GM18873 (cell line): Measurements from ENCODE around the gene PDE11A.

Experiments used
- ATAC-seq: cut with Tn5 transposase; IDR thresholded peaks from one replicate; pipeline ENCODE4 v1.9.1; 2021; ENCODE audit warnings: mild to moderate bottlenecking, moderate library complexity, moderate number of reproducible peaks; ENCODE audit not compliant: unreplicated experiment, low FRiP score

PDE11A gene

DNA sequence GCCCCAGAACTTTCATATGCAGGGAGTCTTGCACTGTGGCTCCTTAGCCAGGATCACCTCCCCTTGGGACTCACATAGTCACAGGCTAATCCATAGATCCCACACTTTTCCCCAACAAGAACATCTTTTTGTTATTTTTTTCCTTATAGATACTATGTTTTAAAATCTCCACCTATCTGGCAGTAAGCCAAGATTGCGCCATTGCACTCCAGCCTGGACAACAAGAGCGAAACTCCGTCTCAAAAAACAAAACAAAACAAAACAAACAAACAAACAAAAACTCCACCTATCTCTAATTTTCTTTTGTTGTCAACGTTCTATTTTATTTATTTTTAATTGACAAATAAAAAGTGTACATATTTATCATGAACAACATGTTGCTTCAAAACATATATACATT, 141.7 kb downstream of the PDE11A start:
- no peak for ATAC-seq

DNA sequence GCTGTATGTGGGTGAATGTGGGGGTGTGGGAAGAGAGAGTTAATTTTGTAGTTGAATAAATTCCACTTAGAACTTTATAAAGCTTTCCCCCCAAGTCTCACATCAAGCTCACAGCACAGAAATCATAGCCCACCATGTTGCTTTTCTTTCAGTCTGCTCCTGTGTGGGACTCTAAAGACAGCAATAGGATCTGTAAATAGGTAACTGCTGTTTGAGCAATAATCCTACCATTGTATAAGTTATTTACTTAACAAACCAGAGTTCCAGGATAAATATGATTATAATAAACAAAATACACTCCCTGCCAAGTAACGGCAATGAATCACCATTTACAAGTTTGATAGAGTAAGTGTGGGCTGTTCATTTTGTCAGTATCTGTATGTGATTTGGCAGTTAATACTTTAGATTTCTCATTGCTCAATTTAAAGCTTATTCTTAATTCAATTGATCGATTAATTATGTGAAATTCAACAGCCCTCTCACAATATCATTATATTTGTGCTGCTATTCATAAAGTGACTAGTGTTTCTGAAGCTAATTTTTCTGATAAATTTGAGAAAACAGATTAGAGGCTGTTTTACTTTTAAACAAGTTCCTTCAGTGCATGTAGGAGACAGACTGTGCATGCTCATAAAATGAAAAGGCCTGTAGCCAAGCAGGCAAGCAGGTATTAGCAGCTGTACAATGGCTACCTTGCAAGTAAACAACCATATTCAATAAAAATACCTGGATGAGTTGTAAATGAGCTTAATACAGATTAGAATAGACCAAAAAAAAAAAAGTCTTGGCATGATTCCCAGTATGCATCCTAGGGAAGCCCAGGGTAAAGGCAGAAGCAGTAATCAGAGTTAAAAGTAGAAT, 142.7 kb downstream of the PDE11A start:
- ATAC-seq = no peak

DNA sequence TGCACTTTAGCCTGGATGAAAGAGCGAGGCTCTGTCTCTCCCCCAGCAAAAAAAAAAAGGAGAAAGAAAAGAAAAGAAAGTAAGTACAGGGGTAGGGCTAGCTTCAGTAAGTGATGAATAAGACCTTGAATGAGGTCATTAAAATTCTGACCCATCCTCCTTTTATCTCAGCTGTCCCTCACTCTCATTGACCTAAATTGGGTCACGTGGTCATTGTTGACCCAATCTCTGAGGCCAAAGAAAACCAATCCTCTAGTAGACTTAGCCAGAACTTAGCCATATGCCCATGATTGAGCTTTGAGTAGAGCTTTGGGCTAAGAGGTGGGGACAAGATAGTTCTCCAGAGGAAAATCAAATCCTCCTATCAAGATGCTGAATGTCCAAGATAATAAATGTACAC, 149.3 kb downstream of the PDE11A start:
- no peak for ATAC-seq

DNA sequence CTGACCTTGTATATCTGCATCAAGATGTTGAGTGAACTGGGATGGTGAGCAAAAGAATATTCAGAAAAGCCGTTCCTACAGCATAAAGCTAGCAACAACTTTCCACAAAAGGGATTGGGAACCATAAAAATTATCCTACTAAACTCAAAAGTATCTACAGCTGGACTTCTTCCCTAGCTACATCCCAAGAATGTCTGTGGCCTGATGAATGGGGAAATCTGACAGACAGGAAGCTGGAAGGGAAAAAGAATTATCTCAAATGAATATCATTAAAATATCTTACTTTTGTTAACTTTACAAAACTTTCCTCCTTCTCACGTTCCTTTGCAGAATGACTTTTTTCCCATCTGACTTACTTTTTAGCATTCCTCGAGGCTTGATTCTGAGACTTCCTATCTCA, 150.9 kb downstream of the PDE11A start:
- ATAC-seq = no peak

DNA sequence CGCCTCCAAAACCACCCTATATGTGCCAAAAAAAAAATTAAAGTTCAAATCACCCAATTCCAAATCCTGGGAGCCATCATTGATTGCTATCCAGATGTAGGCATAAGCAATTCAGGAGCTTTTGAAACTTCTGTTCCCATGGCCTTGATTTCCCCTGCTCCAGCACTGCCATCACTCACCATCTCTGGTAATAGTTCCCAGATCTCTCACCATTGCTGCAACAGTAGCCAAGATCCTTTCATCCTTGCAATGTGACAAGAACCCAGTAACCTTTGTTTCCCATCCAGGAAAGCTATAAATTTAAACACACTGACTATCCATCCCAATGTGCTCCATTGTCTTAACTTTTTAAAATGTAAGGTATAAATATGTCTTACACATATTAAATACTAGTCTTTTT, 155.4 kb downstream of the PDE11A start:
- no peak for ATAC-seq

DNA sequence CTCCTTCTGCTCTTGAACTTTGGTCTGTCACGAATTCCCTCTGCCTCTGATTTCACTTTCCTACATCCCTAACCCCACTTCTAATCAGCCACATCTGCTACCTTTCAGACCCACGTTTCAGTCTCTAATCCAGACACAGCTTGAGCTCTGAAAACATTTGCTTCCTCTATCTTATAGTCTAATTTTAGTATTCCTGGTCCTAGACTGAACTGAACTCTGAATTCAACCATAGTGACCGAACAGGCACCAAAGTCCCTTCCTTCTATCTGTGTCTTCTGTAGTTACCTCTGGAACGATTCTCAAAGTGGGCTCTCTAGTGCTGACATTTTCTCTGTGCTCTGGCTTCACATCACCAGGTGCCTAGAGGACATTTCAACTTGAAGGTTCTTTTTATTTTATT, 156.2 kb downstream of the PDE11A start:
- ATAC-seq = no peak

DNA sequence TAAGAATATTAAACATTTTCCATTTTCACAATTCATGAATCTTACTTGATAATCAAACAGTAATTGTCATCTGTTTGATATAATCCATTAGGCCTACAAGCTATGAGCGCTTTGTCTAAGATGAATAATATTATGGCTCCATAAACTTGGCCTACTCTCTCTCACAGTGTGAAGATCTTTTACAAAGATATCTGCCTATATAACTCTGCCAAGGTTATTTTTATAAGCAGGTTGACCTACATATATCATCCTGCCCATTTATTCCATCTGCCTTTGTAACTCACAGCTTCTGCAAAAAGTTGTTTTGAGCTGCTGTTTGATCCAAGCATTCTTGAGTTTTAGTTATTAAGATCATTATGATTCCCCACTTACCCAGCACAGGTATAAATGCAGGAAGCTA, 158.3 kb downstream of the PDE11A start:
- no peak for ATAC-seq

DNA sequence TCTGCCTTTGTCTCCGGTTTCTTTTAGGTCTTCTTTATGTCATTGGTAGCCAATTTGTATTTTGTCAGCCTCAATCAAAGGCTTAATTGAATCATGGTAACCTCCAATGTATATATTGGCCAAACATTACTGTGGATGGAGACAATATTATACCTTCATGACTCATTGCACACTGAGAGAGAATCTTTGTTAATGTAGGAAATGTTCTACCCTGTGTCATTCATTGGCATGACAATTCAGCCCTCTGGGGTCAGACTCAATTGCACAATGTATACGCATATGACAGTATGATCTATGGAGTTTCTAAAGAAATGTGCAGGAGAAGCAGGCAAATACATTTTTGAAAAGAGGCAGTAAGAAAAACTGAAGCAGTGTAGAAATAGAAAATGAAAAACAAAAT, 162.6 kb downstream of the PDE11A start:
- ATAC-seq = no peak

DNA sequence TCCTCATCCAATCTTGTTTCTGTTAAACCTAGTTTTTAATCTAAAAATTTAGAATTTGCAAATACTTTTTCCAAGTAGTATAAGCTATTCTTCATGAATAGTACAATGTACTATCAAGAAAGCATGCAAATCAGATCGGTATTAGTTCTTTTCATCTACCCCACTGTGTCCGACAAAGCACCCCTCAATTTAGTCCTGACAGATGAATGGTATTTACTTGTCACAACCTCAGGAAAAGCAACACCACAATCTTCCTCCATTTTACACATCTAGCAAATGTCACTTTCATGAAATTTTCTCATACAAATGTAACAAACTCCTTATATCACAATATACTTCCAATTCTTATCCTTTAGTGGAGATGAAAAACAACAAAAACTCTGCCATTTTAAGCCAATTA, 163.8 kb downstream of the PDE11A start:
- no peak for ATAC-seq

DNA sequence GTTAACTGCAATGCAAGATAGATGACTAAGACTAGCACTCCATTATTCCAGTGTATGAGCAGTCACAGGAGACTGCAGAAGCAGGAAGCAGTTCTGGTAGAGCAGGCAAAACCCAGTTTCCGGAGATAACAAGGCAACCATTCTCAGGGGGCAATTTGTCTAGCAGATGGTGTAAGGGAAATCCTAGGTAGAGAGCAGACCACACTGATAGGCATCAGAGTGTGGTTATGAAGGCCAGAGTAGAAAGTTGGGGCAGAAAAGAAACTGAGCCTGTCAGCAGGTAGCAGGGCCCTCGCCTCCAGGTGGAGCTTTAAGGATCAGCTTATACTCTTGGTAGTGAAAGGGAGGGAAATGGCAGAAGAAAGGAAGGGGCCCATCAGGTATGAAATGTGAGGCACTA, 164.4 kb downstream of the PDE11A start:
- ATAC-seq = no peak

DNA sequence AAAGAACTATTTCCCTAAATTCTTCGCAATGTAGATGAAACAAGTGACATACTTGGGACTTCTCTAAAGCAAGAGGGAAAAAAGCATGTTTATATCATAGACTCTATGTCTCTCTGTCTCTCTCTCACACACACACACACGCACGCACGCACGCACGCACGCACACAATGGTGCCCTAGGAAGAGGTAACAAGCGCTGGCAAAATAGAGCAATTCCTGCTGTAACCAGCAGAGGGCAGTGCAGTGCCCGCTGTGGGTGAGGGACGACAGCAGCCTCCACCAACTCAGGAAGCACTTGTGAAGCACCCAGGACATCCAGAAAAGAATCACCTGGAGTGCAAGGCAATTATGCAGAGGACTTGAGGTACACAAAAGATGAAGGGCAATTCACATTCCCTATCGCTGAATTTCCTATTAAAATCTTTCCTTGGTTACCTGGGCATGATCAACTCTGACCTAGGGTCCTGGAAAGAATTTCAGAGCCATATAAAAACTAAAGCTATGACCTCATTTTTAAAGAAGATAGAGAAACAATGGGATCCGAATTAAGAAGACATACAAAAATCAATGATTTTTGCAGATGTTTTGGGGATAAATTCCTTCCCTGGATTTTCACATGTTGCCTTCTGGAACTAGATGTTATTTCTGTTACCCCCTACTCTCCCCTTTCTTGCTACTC, 166.4 kb downstream of the PDE11A start:
- peak; percentile 94 for ATAC-seq

DNA sequence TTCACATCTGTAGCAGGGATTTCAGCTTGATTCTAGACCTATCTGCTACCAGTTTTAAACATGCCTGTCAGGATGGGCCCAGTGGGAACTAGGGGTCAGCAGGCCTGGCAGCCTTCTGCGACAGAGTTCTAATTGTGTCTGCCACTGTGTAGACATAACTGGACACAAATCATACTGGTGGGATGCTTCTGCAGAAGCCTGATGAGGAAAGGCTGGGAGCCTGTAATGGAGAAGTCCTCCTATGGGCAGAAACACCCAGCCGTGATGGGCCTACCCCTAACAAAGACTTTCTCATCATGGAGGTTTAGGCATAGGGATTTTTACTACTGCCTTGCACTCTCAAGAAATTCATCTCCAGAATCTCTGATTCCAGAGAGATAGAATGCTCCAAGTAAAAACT, 166.9 kb downstream of the PDE11A start:
- ATAC-seq = no peak

DNA sequence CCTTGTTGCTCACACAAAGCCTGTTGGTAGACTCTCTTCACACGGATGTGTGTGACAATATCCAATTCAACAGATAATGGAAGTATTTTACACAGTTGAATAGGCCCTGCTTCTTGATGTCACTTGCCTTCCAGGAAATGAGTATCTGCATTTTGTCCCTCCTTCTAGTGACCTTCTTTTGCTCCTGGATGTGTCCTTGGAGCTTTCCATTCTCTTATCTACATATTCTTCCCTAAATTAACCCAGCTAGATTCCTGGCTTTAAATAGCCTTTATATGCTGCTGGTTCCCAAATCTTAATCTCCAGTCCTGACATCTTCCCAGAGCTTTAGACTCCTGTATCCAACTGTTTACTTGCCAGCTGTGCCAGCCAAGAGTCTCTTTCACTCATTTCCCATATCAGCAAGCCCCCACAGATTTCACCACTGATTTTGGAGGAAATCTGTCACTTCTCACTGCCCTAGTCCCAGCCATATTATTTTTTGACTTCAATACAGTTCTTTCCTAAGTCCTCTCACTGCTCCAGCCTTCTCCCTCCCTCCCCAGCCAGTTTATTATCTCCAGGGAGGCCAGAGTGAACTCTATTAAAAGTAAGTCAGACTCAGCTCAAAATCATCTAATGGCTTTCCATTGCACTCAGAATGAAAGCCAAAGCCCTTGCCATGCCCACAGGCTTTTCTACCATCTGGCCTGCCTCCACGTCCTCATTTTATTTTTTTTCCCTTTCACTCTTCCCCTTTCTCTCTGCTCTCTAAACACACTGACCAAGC, 170.0 kb downstream of the PDE11A start:
- no peak for ATAC-seq

DNA sequence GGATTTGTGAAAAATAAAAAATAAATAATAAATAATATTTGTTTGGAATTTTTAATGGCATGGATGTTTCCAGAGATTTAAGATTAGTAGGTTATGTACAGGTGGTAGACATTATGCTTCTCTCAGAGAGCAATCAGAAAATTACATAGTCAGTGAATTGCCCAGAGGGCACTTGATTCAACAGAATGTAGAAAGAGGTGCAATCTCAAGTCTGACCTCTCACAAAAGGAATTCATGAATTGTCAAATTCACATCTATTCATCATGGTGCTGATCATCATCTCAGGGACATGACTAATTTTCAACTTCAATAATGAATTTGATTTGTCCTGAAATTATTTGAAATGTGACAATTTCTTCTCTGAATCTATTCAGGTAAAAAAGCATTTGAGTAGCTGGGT, 172.5 kb downstream of the PDE11A start:
- no peak for ATAC-seq

DNA sequence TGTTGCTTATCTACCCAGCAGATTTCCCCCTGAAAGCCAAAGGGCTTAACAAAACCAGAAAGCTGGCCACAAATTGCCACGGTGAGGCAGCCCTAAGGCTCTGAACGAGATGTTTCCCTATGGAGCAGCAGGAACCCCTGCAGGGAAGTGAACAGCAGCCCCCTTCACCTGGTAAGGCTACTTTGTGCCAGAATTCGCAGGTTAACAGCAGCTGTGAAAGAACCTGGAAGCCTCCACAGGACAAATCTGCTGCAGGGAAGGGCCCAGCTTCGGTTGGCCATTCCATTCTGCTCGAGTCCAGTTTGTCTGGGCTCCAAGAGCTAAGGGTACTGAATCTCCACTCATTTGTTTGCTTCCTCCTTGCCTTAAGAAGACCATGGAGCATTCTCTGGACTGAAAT, 175.3 kb downstream of the PDE11A start:
- no peak for ATAC-seq

DNA sequence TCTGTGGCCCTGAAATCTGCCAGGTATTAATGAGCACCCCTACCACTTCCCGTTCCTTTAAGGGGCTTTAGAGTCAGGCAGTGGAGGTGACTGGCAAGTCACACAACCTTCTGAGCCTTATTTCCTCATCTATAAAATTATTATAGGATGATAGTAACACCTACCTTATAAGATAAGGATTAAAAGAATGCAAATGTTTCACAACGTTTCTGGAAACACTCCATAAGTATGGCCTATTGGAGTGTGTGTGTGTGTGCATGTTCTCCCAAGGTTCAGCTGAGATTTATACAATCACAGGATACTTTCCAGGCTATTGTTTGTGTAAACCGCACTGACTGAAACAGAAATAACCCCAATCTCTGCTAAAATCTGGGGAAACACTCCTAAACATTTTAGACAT, 176.0 kb downstream of the PDE11A start:
- ATAC-seq = no peak

DNA sequence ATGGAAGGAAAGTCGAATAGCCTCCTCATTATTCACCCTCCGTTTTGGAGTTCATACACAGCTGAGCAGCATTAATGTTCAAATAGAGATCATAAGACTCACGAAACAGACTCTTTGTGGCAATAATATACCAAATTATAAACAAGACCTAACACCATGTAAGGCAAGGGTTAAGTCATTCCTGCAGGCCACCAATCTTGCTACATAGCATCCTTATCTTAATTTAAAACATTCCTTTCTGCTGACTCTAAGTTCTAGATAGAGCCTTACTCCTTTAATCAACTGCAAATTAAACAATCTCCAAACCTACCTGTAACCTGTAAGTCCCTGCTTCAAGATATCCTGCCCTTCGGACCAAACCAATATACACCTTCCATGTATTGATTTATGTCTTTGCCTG, 178.0 kb downstream of the PDE11A start:
- ATAC-seq = no peak

DNA sequence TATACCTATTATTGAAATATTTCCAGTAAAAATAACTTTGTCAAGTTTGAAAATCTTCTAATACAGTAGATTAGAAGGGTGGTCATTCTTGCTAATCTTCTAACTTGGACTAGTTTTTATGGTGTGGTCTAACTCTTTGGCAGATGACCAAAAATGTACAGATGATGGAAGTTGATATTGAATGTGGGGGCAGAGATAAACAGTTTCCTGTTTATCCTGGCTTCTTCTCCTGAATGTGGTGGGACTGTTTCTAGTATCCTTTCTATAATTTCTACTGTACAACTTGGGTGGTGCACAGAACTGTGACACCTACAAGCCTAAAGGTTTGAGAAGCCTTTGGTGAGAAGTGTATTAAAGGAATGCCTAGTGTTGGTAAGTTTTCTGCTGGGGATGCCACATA, 178.7 kb downstream of the PDE11A start:
- no peak for ATAC-seq

DNA sequence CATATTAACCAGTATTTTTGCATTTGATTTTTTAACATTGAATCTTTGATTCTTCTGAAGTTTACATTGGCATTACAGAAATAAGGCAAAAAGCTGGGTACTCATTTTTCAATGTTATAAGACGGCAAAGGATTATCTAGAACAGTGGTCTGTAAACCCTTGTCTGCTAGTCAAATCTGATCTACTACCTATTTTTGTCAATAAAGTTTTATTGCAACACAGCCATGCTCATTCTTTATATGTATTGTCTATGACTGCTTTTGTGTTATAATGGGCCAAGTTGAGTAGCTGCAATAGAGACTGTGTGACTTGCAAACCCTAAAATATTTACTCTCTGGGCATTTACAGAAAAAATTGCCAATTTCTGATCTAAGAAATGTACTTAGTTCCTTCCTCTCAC, 181.0 kb downstream of the PDE11A start:
- no peak for ATAC-seq

DNA sequence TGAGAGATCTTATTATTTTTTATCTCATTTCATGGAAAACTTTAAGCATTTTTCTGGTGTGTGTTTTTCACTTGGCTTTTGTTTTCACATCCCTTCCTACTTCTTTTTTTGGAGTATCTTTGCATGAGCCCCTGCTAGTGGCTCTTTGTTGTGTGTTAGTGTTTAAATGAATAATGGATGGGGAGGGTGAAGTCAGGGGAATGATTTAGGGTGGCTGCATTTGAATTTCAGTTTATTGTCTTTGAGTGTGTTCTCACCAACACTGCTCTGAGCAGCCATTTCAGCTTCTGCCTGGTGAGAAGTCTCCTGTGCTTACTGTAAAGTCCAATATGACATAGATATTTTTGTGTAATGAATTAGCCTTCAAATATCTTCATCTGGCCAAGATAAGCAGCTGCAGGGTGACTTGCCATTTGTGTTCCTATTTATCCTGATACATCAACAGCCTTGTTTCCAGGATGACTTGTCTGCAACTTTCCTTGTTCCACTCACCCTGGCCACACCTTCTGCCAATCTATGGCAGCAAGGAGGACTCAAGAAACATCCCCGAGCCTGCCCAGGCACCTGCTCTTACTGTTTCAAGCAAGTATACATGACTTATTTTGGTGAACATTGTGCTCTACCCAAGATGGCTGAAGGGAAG, 182.6 kb downstream of the PDE11A start:
- ATAC-seq = no peak

DNA sequence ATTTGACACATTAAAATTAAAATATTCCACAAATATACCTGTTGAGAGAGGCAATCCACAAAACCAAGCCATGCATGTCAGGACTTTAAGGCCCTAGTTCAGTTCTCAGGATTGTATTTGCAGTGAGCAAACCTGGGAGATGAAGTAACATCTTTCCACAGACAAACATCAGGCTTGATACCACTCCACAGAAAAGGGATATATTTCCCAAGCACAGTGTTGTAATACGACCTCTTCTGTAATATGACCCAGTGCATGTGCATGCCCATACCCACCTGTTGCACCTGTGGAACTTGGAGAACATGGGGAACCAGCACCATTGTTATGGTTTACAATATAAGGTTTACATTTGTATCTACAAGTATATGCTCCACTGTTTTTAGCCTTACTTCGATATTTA, 184.0 kb downstream of the PDE11A start:
- no peak for ATAC-seq
